K562 (cell line): ENCODE results near the gene MICAL1. TPM values are rescaled to one million over a fixed set of nuclear protein-coding genes. Genes with fewer than 3 reads are reported as not detected.

Experiments
- ATAC-seq: fragments of 200-7000 bp; cut with Tn5 transposase; 3 replicates; pipeline ENCODE4 v1.9.1; 2020; ENCODE audit warnings: moderate library complexity
- Bru-seq: library from RNA; stranded (reverse); fragments of 400-500 nt; gene quantifications from one replicate; lab custom pipeline; 2021; lab: Mats Ljungman, UMichigan
- BruChase-seq, 2 experiments: library from RNA; stranded (reverse); fragments of 400-500 nt; gene quantifications; one replicate each; lab custom pipeline; 2021; lab: Mats Ljungman, UMichigan
- BruUV-seq: library from RNA; stranded (reverse); fragments of 400-500 nt; replicated peaks from 2 replicates; lab custom pipeline; 2021; lab: Mats Ljungman, UMichigan
- CTCF ChIA-PET: fragments of 300-600 bp; formaldehyde crosslinking; extraction: SDS; loops from one replicate; lab custom pipeline; 2021; ENCODE audit warnings: low intra/inter-chr PET ratio; lab: Yijun Ruan, JAX
- POLR2A ChIA-PET: fragments of 300-600, 350-650 bp; sonication (Branson Sonifier 250); formaldehyde crosslinking; extraction: SDS; loops from one replicate; lab custom pipeline; 2021; ENCODE audit warnings: antibody characterized with exemption, inconsistent platforms; lab: Yijun Ruan, JAX
- DNase-seq, 4 experiments: peaks; one replicate each; pipeline versions ENCODE4 v3.0.0 to v3.0.0-alpha.2; 2011 to 2018; ENCODE audit warnings: low spot score in 3 of 4, mixed read lengths in 3 of 4; ENCODE audit errors: extremely low read depth in 1 of 4
- FAIRE-seq: peaks from 2 replicates; lab custom pipeline; 2011; peaks lifted over from hg19 to GRCh38; lab: Jason Lieb, UNC
- H2AFZ ChIP-seq: 2 replicates; pipeline ENCODE4 v1.6.0; 2011; ENCODE audit warnings: low read depth, low read length, control low read depth, inconsistent platforms
- H3K27ac ChIP-seq: fragments of 200-600 bp; 3 replicates; pipeline ENCODE4 v1.8.0; 2011; ENCODE audit warnings: low read depth, mild to moderate bottlenecking, control low read depth, inconsistent platforms, low read length, moderate library complexity, mixed read lengths; ENCODE audit errors: extremely low read depth
- H3K27me3 ChIP-seq, 2 experiments: fragments of 300-600 bp in 1 of 2; 2 replicates in 1 of 2; 3 replicates in 1 of 2; pipeline versions ENCODE4 v1.6.0 to v1.8.0; 2011; ENCODE audit warnings: inconsistent platforms in 2 of 2, low read length in 2 of 2, mild to moderate bottlenecking in 1 of 2, mixed read lengths in 1 of 2, moderate library complexity in 1 of 2; ENCODE audit not compliant: control insufficient read depth in 2 of 2, insufficient read depth in 2 of 2
- H3K36me3 ChIP-seq: fragments of 300-600 bp; 3 replicates; pipeline ENCODE4 v1.8.0; 2011; ENCODE audit warnings: mild to moderate bottlenecking, low read length, inconsistent platforms; ENCODE audit not compliant: control insufficient read depth, insufficient read depth
- H3K4me1 ChIP-seq, 2 experiments: fragments of 200-600 bp in 1 of 2; replicated peaks in 1 of 2; 2 replicates in 1 of 2; 3 replicates in 1 of 2; pipeline versions ENCODE4 v1.5.1 to v1.8.0; 2011; ENCODE audit warnings: inconsistent platforms in 2 of 2, low read length in 2 of 2, mild to moderate bottlenecking in 1 of 2, mixed read lengths in 1 of 2, moderate library complexity in 1 of 2; ENCODE audit not compliant: control insufficient read depth in 2 of 2, insufficient read depth in 2 of 2
- H3K4me2 ChIP-seq: 2 replicates; pipeline ENCODE4 v1.6.1; 2011; ENCODE audit warnings: low read length, control low read depth, inconsistent platforms, mixed read lengths; ENCODE audit not compliant: insufficient read depth
- H3K4me3 ChIP-seq: fragments of 200-600 bp; sonication (generic), shearing (Covaris generic); 2 replicates; pipeline ENCODE4 v1.5.1; 2016; ENCODE audit warnings: control low read depth, inconsistent platforms
- H3K79me2 ChIP-seq: fragments of 200-600 bp; 3 replicates; pipeline ENCODE4 v1.8.0; 2011; ENCODE audit warnings: low read length, inconsistent platforms; ENCODE audit not compliant: control insufficient read depth, insufficient read depth
- H3K9ac ChIP-seq, 2 experiments: 2 replicates each; pipeline versions ENCODE4 v1.6.0 to v1.6.1; 2011; ENCODE audit warnings: low read depth in 2 of 2, low read length in 2 of 2, control low read depth in 1 of 2, inconsistent platforms in 1 of 2, mild to moderate bottlenecking in 1 of 2, mixed read lengths in 1 of 2; ENCODE audit not compliant: insufficient read depth in 1 of 2
- H3K9me1 ChIP-seq: one replicate; pipeline ENCODE4 v1.6.0; 2011; ENCODE audit warnings: inconsistent platforms, mild to moderate bottlenecking, low read length, moderate library complexity; ENCODE audit not compliant: control insufficient read depth, insufficient read depth
- H3K9me3 ChIP-seq: replicated peaks from 2 replicates; pipeline ENCODE4 v1.5.1; 2011; ENCODE audit warnings: low read depth, low read length, inconsistent platforms; ENCODE audit not compliant: control insufficient read depth, insufficient read depth
- H4K20me1 ChIP-seq: replicated peaks from 2 replicates; pipeline ENCODE4 v1.6.1; 2011; ENCODE audit warnings: low read length, inconsistent platforms, mixed read lengths; ENCODE audit not compliant: control insufficient read depth, insufficient read depth
- ERF ChIP-seq: fragments of 450-650 bp; formaldehyde crosslinking; IDR thresholded peaks from 2 replicates; pipeline ENCODE4 v1.4.0; 2020; ENCODE audit warnings: mild to moderate bottlenecking, mixed read lengths
- L3MBTL2 ChIP-seq: fragments of 450-650 bp; IDR thresholded peaks from 2 replicates; pipeline ENCODE4 v1.6.1; 2016; ENCODE audit warnings: mild to moderate bottlenecking, moderate library complexity
- MAX ChIP-seq: sonication (generic); formaldehyde crosslinking; IDR thresholded peaks from 2 replicates; pipeline ENCODE4 v1.9.0; 2022; ENCODE audit warnings: mild to moderate bottlenecking, missing genetic modification reagents
- TSHZ1 ChIP-seq: fragments of 250-450 bp; sonication (Bioruptor Pico); IDR thresholded peaks from 2 replicates; pipeline ENCODE4 v1.4.0; 2020; ENCODE audit warnings: mild to moderate bottlenecking, moderate library complexity
- ZFP1 ChIP-seq: fragments of 450-650 bp; formaldehyde crosslinking; IDR thresholded peaks from 2 replicates; pipeline ENCODE4 v1.4.0; 2020; ENCODE audit warnings: mild to moderate bottlenecking, mixed read lengths
- ZNF232 ChIP-seq: sonication (generic); formaldehyde crosslinking; IDR thresholded peaks from 2 replicates; pipeline ENCODE4 v1.8.0; 2022; ENCODE audit warnings: mild to moderate bottlenecking, missing genetic modification reagents
- WGBS: fragments of 100-300 bp; shearing (Covaris generic); methylation state at CpG from one replicate; pipeline ENCODE4 v1.1.6; 2016; ENCODE audit warnings: low coverage, mixed read lengths; ENCODE audit not compliant: insufficient coverage; ENCODE audit errors: missing lambda C conversion rate; 5-methylcytosine and 5-hydroxymethylcytosine counted together
- in situ Hi-C: fragments of 300-500 bp; cut with MboI; formaldehyde crosslinking; loops from 4 replicates; pipeline ENCODE4 v1.15.0; 2018; ENCODE audit warnings: inconsistent platforms, mixed read lengths
- intact Hi-C: fragments of 100-400 bp; cut with micrococcal nuclease; formaldehyde crosslinking; loops from 2 replicates; pipeline ENCODE4 v1.14.2; 2022
- long read RNA-seq, 3 experiments: library from polyadenylated mRNA in 2 of 3; library from RNA in 1 of 3; unstranded in 2 of 3; stranded (forward) in 1 of 3; transcript quantifications; one replicate each; pipeline ENCODE4 v2.0.0, GENCODE V29; 2019 to 2022
- polyA minus RNA-seq, 3 experiments: library from RNA; depleted of rRNA, polyadenylated mRNA; stranded (reverse); fragments of >200 nt; gene quantifications; 2 replicates each; pipeline ENCODE4 v1.2.3, GENCODE V29; 2011
- polyA plus RNA-seq, 8 experiments: library from polyadenylated mRNA; depleted of rRNA in 4 of 8; stranded (reverse) in 5 of 8; unstranded in 3 of 8; fragments of >200 nt; fragmentation: Nextera tagmentation in 2 of 8; fragmentation: Illumina TruSeq in 1 of 8; extraction: Ambion mirVana in 2 of 8; extraction: Trizol in 1 of 8; gene quantifications; 2 replicates each; pipeline versions ENCODE4 v1.2.1 to v1.2.3, GENCODE V29; 2011 to 2014; ENCODE audit warnings: inconsistent platforms in 1 of 8, missing spikeins in 1 of 8
- total RNA-seq, 7 experiments: library from RNA; depleted of rRNA in 6 of 7; stranded (reverse); fragments of >200 nt in 6 of 7; fragmentation: Illumina TruSeq in 2 of 7; extraction: Trizol in 2 of 7; gene quantifications; 2 replicates each; pipeline versions ENCODE4 v1.2.1 to v1.2.3, GENCODE V29; 2011 to 2021; ENCODE audit warnings: low replicate concordance in 1 of 7
- TF ChIP-seq, protein P1 (sequence below): fragments of 250-450 bp; sonication (Bioruptor Pico); IDR thresholded peaks from 2 replicates; pipeline ENCODE4 v1.8.0; 2021; ENCODE audit warnings: borderline replicate concordance, mild to moderate bottlenecking, moderate library complexity; ENCODE audit not compliant: poor library complexity, severe bottlenecking

Gene MICAL1, protein sequence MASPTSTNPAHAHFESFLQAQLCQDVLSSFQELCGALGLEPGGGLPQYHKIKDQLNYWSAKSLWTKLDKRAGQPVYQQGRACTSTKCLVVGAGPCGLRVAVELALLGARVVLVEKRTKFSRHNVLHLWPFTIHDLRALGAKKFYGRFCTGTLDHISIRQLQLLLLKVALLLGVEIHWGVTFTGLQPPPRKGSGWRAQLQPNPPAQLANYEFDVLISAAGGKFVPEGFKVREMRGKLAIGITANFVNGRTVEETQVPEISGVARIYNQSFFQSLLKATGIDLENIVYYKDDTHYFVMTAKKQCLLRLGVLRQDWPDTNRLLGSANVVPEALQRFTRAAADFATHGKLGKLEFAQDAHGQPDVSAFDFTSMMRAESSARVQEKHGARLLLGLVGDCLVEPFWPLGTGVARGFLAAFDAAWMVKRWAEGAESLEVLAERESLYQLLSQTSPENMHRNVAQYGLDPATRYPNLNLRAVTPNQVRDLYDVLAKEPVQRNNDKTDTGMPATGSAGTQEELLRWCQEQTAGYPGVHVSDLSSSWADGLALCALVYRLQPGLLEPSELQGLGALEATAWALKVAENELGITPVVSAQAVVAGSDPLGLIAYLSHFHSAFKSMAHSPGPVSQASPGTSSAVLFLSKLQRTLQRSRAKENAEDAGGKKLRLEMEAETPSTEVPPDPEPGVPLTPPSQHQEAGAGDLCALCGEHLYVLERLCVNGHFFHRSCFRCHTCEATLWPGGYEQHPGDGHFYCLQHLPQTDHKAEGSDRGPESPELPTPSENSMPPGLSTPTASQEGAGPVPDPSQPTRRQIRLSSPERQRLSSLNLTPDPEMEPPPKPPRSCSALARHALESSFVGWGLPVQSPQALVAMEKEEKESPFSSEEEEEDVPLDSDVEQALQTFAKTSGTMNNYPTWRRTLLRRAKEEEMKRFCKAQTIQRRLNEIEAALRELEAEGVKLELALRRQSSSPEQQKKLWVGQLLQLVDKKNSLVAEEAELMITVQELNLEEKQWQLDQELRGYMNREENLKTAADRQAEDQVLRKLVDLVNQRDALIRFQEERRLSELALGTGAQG
- total RNA-seq (2011; cell fraction: chromatin; rRNA removed; ENCODE audit: low replicate concordance), result 67.8 and 124 TPM in 2 replicates
- 63.3 and 63.4 TPM in 2 replicates for total RNA-seq (2011; cell fraction: nucleolus; rRNA removed)
- 56.3 and 70.8 TPM in 2 replicates for total RNA-seq (2011; cell fraction: nucleoplasm; rRNA removed)
- total RNA-seq (2014; rRNA removed), result 7.0 and 10.5 TPM in 2 replicates
- 3.0 and 3.7 TPM in 2 replicates for total RNA-seq (2014; rRNA removed; fragmentation: Illumina TruSeq; extraction: Trizol)
- total RNA-seq (2015; rRNA removed; fragmentation: Illumina TruSeq; extraction: Trizol), result 4.6 and 5.3 TPM in 2 replicates
- 11.0 and 12.3 TPM in 2 replicates for total RNA-seq (2021)
- 11.5 and 11.6 TPM in 2 replicates for polyA plus RNA-seq (2011; rRNA removed)
- polyA plus RNA-seq (2011; cell fraction: cytosol; rRNA removed), result 5.4 and 9.1 TPM in 2 replicates
- 72.2 and 124 TPM in 2 replicates for polyA plus RNA-seq (2011; cell fraction: nucleus; rRNA removed)
- polyA plus RNA-seq (2012), result 10.9 and 26.0 TPM in 2 replicates
- polyA plus RNA-seq (2014; fragmentation: Illumina TruSeq; extraction: Trizol), result 8.4 and 9.0 TPM in 2 replicates
- polyA plus RNA-seq (2014; fragmentation: Nextera tagmentation; extraction: Ambion mirVana), result under 1 TPM; 0.07 to 0.15 TPM
- 11.5 and 15.2 TPM in 2 replicates for polyA plus RNA-seq (2014; rRNA removed)
- polyA minus RNA-seq (2011; rRNA and poly(A)+ RNA removed), result 3.5 and 4.8 TPM in 2 replicates
- 3.5 and 5.0 TPM in 2 replicates for polyA minus RNA-seq (2011; cell fraction: cytosol; rRNA and poly(A)+ RNA removed)
- 12.9 and 14.9 TPM in 2 replicates for polyA minus RNA-seq (2011; cell fraction: nucleus; rRNA and poly(A)+ RNA removed)
- Bru-seq, nascent RNA, result percentile 59 among the genes with signal in this experiment
- percentile 55 among the genes with signal in this experiment for BruChase-seq, experiment 1, labeled RNA remaining after a 2-hour chase
- BruChase-seq, experiment 2, labeled RNA remaining after a 6-hour chase, result percentile 56 among the genes with signal in this experiment
- long read RNA-seq, experiment 1, transcript MICAL1-202 (25 exons, 3,645 nt), result major isoform, 6 of 37 reads
- long read RNA-seq, experiment 1, partial matches to known transcripts, result 17 of 37 reads
- long read RNA-seq, experiment 1, other reads (novel, unspliced or antisense), result 14 of 37 reads
- long read RNA-seq, experiment 2, partial matches to known transcripts, result 3 of 12 reads
- long read RNA-seq, experiment 2, other reads (novel, unspliced or antisense), result 6 of 12 reads
- long read RNA-seq, experiment 3, partial matches to known transcripts, result 0 of 3 reads
- long read RNA-seq, experiment 3, other reads (novel, unspliced or antisense), result 1 of 3 reads

GRCh38 chr6:109455437-109456110 is at the start of gene MICAL1:
Gene MICAL1 (minus strand): TSS chr6:109455772. CDS start chr6:109454196, 1,576 bp downstream.
- H4K20me1 ChIP-seq, result no peaks in the 10 kb centered on the region
- DNase-seq, result peak; percentile 87 to 89 (median 88)
- peaks cover 5 to 32% of the 10 kb centered on the region in 2 experiments; a peak in 4 of 5 replicates for H3K4me1 ChIP-seq
- ChIA-PET CTCF (no interaction called here), POLR2A (interaction anchor here (0.6 to 8.2 kb wide), 6 partner anchors 10 to 836 kb away, joined by 3 to 92 read pairs (median 4); partner anchors contain the start of genes PPIL6, SMPD2 and ZBTB24)
- H3K79me2 ChIP-seq, result no peaks in the 10 kb centered on the region
- peak; percentile 75 for FAIRE-seq
- in situ Hi-C loops (no loop called here), intact Hi-C loops (no loop called here)
- H3K36me3 ChIP-seq, result no peaks in the 10 kb centered on the region
- peak; percentile 96 for ATAC-seq
- no peaks in the 10 kb centered on the region for H3K9me1 ChIP-seq
- no peaks in the 10 kb centered on the region for H3K27me3 ChIP-seq
- H3K4me3 ChIP-seq, result peak within 1 kb of the TSS; percentile 63
- no TSS peak for BruUV-seq
- H3K9me3 ChIP-seq, result no peaks in the 10 kb centered on the region
- H2AFZ ChIP-seq, result peak within 1 kb of the TSS; percentile 89
- H3K4me2 ChIP-seq, result peak within 1 kb of the TSS; percentile 91
- peak within 1 kb of the TSS; percentile 56 to 91; a peak in 3 of 4 replicates for H3K9ac ChIP-seq
- WGBS, result 1% methylated on average over 39 of the region's 70 CpGs
- H3K27ac ChIP-seq, result peak within 1 kb of the TSS; percentile 39
- no peak for TF ChIP-seq L3MBTL2
- TF ChIP-seq ZFP1 (CRISPR knock-in tag), result no peak
- TF ChIP-seq TSHZ1 (CRISPR knock-in tag), result no peak
- no peak for TF ChIP-seq ZNF232 (CRISPR knock-in tag)
- TF ChIP-seq, protein P1, sequence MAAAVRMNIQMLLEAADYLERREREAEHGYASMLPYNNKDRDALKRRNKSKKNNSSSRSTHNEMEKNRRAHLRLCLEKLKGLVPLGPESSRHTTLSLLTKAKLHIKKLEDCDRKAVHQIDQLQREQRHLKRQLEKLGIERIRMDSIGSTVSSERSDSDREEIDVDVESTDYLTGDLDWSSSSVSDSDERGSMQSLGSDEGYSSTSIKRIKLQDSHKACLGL (CRISPR knock-in tag), result no peak
- no peak for TF ChIP-seq ERF (CRISPR knock-in tag)
- TF ChIP-seq MAX, result no peak
